Activated CD8-positive, alpha-beta memory T cell treated with anti-CD3 and anti-CD28 coated beads, Interleukin-2, amount 50 U/mL, for 24 hours (primary cell): ENCODE results near the gene RIT1.
A peak's percentile ranks its signal among the peaks of the same experiment; 100 is the strongest.

Experiments
- DNase-seq: peaks from one replicate; pipeline ENCODE4 v3.0.0-alpha.2; 2020; ENCODE audit errors: extremely low read depth

Gene RIT1

GRCh38 chr1:155911156-155912055 is at the start of gene RIT1:
RIT1 (minus strand) TSS chr1:155911349; CDS start chr1:155910761, 588 bp downstream.
- peak; percentile 57 for DNase-seq

- DNase-seq: no peak
These were observed 49.1 kb upstream of the RIT1 start for GRCh38 chr1:155960081-155960745.

- DNase-seq: no peak
These were observed 46.3 kb upstream of the RIT1 start for GRCh38 chr1:155957411-155957915.

- no peak for DNase-seq
These were observed 43.5 kb upstream of the RIT1 start for GRCh38 chr1:155954645-155955044.

- no peak for DNase-seq
These were observed 41.3 kb upstream of the RIT1 start for GRCh38 chr1:155952505-155952890.

GRCh38 chr1:155951753-155952504 is 40.8 kb upstream of the RIT1 start:
- DNase-seq: no peak

- no peak for DNase-seq
These were observed 39.7 kb upstream of the RIT1 start for GRCh38 chr1:155950829-155951228.

GRCh38 chr1:155947741-155948140 is 36.6 kb upstream of the RIT1 start:
- DNase-seq: no peak

GRCh38 chr1:155947292-155947691 is 36.1 kb upstream of the RIT1 start:
- DNase-seq: no peak

- DNase-seq: no peak
These were observed 35.6 kb upstream of the RIT1 start for GRCh38 chr1:155946633-155947219.

- DNase-seq: no peak
These were observed 33.3 kb upstream of the RIT1 start for GRCh38 chr1:155944444-155944799.

GRCh38 chr1:155942578-155943141 is 31.5 kb upstream of the RIT1 start:
- no peak for DNase-seq

GRCh38 chr1:155941845-155942531 is 30.8 kb upstream of the RIT1 start:
- DNase-seq: no peak

GRCh38 chr1:155940993-155941844 is 30.1 kb upstream of the RIT1 start, which contains the start of gene RXFP4:
RXFP4 (plus strand) TSS chr1:155941638; CDS start chr1:155941710, 72 bp downstream.
- DNase-seq: no peak

- no peak for DNase-seq
These were observed 29.4 kb upstream of the RIT1 start for GRCh38 chr1:155940482-155940992.

GRCh38 chr1:155938220-155938627 is 27.1 kb upstream of the RIT1 start:
- DNase-seq: no peak

- no peak for DNase-seq
These were observed 23.9 kb upstream of the RIT1 start for GRCh38 chr1:155934936-155935590.

GRCh38 chr1:155934097-155934935 is 23.2 kb upstream of the RIT1 start, which contains the start of gene KHDC4:
KHDC4 (minus strand) TSS chr1:155934413; CDS start chr1:155934373, 40 bp downstream.
- DNase-seq: peak; percentile 90
